Activated CD4-positive, alpha-beta T cell treated with anti-CD3 and anti-CD28 coated beads, Interleukin-2, amount 50 U/mL, for 4 hours (primary cell): Measurements from ENCODE around the gene XK.
"Not testable (repeated sequence)": the region's sequence is repeated elsewhere in the genome, so short reads cannot be mapped to it uniquely, and the experiment has no call there.

Source experiments
- DNase-seq, 2 experiments: peaks; one replicate each; pipeline ENCODE4 v3.0.0-alpha.2; 2020

Gene XK

DNA sequence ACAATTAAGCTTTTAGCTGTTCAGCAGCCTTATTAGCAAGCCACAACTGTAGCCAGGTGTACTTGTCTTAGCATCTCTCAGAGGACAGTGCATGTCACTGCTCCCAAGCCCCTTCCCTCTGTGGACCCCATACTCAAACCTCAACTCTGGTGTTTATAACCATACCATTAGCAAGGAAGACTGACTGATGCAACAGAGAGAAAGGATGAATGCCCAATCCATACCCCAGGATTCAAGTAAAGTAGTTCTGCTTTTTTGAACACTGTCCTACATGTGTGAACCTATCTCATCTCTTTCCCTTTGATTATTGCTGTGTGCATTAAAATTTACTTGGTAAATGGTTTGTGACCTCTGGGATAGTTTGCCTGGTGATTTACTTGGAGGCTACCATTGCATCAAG lies 71.5 kb downstream of the XK start:
- DNase-seq, result no peak

DNA sequence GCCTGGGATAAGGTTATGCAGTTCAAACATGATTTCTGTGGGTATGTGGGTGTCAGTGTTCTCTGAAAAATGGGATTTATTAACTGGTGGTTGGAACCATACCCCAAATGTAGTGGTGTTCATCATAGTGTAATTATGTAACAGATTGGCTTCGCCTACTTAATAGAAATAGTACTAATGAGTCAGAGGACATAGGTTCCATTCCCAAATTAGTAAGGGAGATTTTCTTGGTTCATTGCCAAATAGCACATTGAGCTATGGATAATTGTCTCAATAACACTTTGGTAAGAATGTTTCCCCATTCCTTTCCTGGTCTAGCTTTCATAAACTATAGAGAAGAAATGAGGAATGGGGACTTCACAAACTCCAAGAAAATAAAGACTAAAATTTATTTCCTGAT lies 73.8 kb downstream of the XK start:
- DNase-seq, result no peak

DNA sequence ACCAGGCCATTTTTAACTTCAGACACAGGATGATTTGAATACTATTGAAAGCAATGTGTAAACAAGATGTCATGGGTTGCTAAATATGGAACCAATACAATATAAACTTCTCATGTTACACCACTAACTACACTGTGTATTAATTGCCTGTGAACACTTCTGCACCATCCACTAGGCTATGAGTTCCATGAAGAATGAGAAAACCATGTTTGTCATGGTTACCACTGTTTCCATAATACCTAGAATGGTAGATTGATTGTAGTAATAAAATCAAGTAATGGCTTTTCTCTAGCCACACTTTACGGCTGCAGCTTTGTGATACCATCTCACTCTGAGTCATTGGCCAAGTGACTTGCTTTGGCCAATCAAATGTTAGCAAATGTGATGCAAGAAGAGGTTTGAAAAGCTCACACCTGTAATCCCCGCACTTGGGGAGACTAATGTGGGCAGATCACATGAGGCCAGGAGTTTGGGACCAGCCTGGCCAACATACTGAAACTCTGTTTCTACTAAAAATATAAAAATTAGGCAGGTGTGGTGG lies 74.4 kb downstream of the XK start:
- no peak for DNase-seq

DNA sequence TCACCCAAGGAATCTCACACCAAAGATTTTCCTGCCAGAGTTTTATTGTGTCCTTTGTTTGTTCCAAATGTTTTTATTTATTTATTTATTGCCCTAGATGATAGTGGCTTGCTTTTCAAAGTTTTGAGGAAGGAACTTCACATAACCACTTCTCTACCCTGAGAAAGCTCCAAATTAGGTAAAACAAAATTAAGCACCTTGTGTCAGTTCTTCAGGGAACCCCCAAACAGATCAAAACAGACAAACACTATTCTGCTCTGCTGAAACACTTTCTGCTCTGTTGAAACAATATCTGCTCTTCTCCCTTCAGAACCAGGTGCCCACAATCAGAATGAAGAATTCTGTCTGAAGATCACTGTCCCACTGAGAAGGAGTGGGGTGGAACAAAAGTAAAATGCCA lies 77.8 kb downstream of the XK start:
- no peak for DNase-seq

DNA sequence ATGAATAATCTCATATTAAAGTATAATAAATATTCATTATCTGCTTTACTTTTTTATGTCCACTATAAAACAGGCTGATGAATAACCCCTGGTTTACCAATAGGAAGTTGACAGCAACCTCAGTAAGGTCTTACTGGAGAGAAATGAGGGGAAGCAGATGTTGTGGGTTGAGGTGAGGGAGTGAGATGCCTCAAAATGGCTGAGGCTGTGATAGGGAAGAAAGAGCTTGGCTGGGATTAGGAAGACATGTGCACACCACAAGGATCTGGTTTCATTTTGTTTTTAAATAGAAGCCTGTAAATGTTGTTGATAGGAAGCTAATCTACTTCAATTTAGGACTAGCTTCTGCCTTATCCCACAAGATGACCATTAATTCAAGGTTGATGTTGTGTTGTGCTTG lies 79.9 kb downstream of the XK start:
- no peak for DNase-seq

DNA sequence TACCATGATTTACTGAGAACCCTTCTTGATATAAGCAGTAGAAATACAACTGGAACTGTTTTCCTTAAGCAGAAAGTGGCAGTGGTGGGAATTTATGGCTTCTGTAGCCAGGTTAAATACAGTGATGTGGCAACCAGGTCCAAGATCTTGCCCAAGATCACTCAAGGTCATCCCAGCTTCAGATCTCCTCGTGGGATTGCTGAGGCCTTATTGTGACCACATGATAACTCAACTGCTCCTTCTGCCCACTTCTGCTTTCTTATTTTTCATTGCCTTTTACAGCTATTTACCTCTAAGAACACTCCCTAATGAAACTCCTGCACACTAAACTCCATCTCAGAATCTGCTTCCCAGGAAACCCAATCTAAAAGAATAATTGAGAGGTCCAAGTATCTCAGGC lies 81.8 kb downstream of the XK start:
- no peak for DNase-seq

DNA sequence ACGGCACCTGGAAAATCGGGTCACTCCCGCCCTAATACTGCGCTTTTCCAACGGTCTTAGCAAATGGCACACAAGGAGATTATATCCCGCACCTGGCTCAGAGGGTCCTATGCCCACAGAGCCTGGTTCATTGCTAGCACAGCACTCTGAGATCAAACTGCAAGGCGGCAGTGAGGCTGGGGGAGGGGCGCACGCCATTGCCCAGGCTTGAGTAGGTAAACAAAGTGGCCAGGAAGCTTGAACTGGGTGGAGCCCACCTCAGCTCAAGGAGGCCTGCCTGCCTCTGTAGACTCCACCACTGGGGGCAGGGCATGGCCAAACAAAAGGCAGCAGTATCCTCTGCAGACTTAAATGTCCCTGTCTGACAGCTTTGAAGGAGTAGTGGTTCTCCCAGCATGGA lies 83.3 kb downstream of the XK start:
- DNase-seq, result not testable (repeated sequence)

DNA sequence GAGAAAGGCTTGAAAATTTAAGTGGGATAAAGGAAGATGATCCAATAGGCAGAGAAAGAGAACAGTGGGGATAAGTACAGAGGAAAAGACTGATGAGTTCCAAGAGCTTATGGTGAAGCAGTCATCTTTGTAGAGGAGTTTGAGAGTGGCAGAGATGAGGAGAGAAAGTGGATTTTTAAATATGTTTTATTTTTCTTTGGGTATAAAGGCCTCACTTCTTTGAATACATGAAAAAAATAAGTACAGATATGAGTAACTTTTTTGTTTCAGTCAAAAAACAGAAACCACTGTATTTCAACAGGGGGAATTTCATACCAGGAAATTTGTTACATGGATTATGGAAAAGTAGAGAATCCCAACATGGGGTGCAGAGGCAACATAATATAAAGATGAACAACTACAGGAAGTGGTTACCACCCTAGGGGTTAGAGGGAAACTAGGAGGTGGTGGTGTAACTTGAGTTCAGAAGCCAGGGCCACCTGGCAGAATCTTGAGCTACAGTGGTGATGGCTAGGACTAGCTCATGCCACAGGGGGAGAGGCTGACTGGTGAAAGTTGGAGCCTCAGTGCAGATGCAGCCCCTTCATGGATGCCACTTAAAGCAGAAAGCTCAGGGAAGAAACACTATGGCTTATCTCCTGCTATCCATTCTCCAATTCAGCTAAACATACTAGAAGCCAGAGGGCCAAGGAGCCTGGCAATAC lies 90.8 kb downstream of the XK start:
- DNase-seq, result no peak

DNA sequence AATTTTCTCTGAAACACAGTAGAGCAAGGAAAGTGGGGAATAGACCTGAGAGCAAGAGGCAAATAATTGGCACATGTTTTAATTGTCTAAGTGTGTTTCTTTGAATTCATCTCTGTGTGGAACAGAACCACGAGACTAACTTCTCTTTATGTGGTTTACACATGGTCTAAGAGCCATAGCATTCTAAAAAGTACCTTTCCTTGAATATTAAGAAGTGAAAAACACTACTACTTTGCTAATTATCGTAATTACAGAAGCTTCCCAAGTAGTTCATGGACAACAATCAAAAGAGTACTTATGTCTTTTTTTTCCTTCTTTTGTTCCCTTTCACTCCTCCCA lies 91.4 kb downstream of the XK start:
- DNase-seq, result no peak

DNA sequence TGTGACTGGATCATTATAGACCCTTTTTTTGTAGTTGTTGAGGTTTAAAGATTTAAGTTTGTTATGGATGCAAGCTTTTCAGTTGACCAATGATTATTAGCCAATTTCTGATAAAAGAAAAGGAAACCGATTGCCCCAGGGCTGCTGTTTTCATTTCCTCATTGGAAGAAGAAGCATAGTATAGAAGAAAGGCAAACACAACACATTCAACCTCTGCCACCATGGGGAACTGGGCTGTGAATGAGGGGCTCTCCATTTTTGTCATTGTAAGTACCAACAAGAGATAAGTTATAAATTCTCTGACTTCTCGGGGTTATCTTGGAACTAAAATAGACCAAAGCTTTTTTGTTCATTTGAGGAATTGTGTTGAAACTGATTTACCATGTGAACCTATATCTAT lies 94.3 kb downstream of the XK start, which contains the start of gene CYBB:
TSS of gene CYBB (plus strand) at position 203 of the 400 bp plus-strand sequence. CDS start at position 222, 19 bp downstream.
- DNase-seq, result no peak

DNA sequence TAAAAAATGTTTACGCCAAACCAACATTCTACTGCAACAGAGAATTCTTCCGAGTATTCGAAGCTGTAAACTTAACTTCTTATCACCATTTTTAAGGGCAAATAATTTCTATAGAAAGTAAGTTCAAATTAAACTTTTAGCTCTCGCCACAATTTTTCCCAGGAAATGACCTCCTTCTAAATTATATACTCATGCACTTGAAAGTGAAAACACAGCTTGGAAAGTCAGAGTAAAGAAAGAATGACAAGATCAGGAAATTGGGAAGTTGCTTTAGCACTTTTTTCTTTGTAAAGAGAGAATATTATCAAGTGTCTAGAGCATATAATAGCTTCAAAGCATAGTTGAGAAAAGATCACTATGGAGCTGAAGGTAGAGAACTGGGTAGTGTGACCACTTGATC lies 95.5 kb downstream of the XK start:
- no peak for DNase-seq
